AG04449 (cell line): ENCODE results near the gene IFITM10.
"Not testable (repeated sequence)": the region's sequence is repeated elsewhere in the genome, so short reads cannot be mapped to it uniquely, and the experiment has no call there.

Experiments
- CTCF ChIA-PET: fragments of 350-600 bp; formaldehyde crosslinking; extraction: SDS; loops from one replicate; lab custom pipeline; 2021; ENCODE audit warnings: antibody characterized with exemption; lab: Yijun Ruan, JAX
- POLR2A ChIA-PET: fragments of 400-600, 350-600 bp; formaldehyde crosslinking; extraction: SDS; loops from one replicate; lab custom pipeline; 2020; ENCODE audit warnings: antibody characterized with exemption, inconsistent platforms; lab: Yijun Ruan, JAX
- DNase-seq: peaks from one replicate; pipeline ENCODE4 v3.0.0-alpha.2; 2010; ENCODE audit warnings: low read depth, low spot score
- H3K4me3 ChIP-seq: 2 replicates; pipeline ENCODE4 v1.5.1; 2011; ENCODE audit warnings: low read depth, mild to moderate bottlenecking, control low read depth, low read length
- CTCF ChIP-seq: IDR thresholded peaks from one replicate; pipeline ENCODE4 v1.5.1; 2011; ENCODE audit warnings: mild to moderate bottlenecking, moderate library complexity, low read length, control low read depth, inconsistent platforms; ENCODE audit not compliant: insufficient read depth; ENCODE audit errors: missing control alignments

Gene IFITM10

GRCh38 chr11:1691026-1691877 is 59.1 kb downstream of the IFITM10 start:
- ChIA-PET CTCF (interaction anchor here (0.6 to 5.8 kb wide), 18 partner anchors 10 to 466 kb away, joined by 3 to 671 read pairs (median 23); partner anchors contain the start of genes H19 and SYT8), POLR2A (no interaction called here)
- TF ChIP-seq CTCF = no peak
- H3K4me3 ChIP-seq = no peak overlapping the region
- DNase-seq = no peak

- no peak for TF ChIP-seq CTCF
- ChIA-PET CTCF (interaction anchor here (0.6 to 5.8 kb wide), 13 partner anchors 11 to 460 kb away, joined by 3 to 671 read pairs (median 47); partner anchors contain the start of gene SYT8), POLR2A (no interaction called here)
- no peak for DNase-seq
- no peak overlapping the region for H3K4me3 ChIP-seq
Observed at GRCh38 chr11:1690167-1691025, 60.0 kb downstream of the IFITM10 start.

GRCh38 chr11:1689250-1690166 is 60.9 kb downstream of the IFITM10 start:
- DNase-seq, POLR2A ChIA-PET, H3K4me3 ChIP-seq, CTCF ChIA-PET: not testable (repeated sequence)

- H3K4me3 ChIP-seq, DNase-seq, CTCF ChIA-PET, POLR2A ChIA-PET: not testable (repeated sequence)
Observed at GRCh38 chr11:1688336-1688947, 62.0 kb downstream of the IFITM10 start.

- POLR2A ChIA-PET, CTCF ChIA-PET, H3K4me3 ChIP-seq, DNase-seq: not testable (repeated sequence)
Observed at GRCh38 chr11:1686220-1686619, 64.2 kb downstream of the IFITM10 start.

GRCh38 chr11:1684886-1685874 is 65.2 kb downstream of the IFITM10 start:
- POLR2A ChIA-PET, DNase-seq, H3K4me3 ChIP-seq: not testable (repeated sequence)
- CTCF ChIA-PET = interaction anchor here (0.8 kb wide), 1 partner anchor 33 kb away, joined by 3 read pairs; no protein-coding TSS in a partner anchor

GRCh38 chr11:1683904-1684572 is 66.4 kb downstream of the IFITM10 start:
- POLR2A ChIA-PET = not testable (repeated sequence)

GRCh38 chr11:1683216-1683615 is 67.2 kb downstream of the IFITM10 start:
- H3K4me3 ChIP-seq, DNase-seq, POLR2A ChIA-PET: not testable (repeated sequence)
- CTCF ChIA-PET = interaction anchor here (1.8 to 9.1 kb wide), 3 partner anchors 10 to 149 kb away, joined by 11 to 149 read pairs (median 88); no protein-coding TSS in a partner anchor

More at GRCh38 chr11:1683904-1684572, 66.4 kb downstream of the IFITM10 start:
- H3K4me3 ChIP-seq, CTCF ChIA-PET, DNase-seq: not testable (repeated sequence)
